ENCODE measurements around the gene MAGI3. TPM values are rescaled to one million over a fixed set of nuclear protein-coding genes. Genes with fewer than 3 reads are reported as not detected.

Gene MAGI3
- 33.1 TPM for total RNA-seq

DNA sequence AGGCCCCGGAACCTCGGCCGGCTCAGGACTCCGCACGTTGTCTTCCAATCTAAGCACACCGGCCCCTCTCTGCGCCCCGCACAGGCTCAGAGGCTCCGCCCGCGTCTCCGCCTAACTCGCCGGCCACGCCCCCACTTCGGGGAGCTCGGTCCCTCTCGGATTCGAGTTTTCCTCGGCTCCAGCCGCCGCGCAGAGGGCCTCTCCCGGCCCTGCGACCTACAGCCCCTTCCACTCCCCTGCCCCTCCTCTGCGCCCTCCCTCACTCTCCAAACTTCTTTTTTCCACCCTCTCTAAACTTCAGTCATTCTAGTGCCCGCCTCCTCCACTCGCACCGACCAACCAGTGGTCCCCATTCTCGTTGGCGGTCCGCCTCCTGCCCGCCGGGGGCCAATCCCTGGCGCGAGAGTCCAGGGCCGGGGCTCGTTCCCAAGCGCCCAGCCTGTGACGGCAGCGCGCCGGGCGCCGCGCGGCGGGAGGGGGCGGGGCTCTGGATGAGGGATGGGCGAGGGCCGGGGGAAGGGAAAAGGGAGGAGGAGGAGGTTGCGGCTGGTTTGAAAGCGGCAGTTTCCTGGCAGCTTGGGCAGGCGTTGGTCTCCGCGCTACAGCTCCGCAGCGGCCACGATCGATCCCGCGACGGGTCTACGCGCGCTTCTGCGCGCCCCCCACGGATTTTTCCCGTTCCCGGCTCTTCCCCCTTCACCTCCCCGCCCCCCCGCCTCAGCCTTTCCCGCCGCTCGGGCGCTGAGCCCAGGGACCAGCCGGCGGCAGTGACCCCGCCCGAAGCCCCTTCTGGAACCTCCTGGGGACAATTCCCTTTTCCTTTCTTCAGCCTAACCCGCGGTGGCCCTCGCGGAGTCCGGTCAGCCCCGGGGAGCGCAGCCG is at the start of gene MAGI3:
Gene MAGI3, plus strand, starts transcription at position 563 of the 882 bp plus-strand sequence. CDS start 519 bp downstream, outside the sequence.
- DNase-seq, result peak; percentile 98

GRCh38 chr1:113353580-113353979 is 36.7 kb upstream of the MAGI3 start:
- no peak for DNase-seq

DNA sequence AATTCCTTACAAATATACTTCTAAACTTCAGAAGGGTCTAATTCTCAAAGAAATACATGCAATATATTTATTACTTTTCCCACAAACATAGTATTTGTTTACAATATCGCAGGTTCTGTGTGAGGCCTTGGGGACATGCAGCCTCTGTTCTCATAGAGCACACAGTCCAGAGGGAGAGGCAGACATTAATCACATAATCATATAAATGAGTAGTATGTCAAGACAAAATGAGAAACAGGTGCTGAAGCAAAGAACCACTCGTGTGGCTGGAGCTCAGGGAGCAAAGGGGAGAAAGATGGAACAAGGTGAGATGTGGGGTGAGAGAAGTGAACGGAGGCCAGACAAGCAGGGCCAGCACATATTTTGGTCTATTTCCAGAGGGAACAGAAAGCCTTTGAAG is 26.4 kb upstream of the MAGI3 start:
- DNase-seq, result no peak

GRCh38 chr1:113369040-113369439 is 21.3 kb upstream of the MAGI3 start:
- DNase-seq, result no peak

GRCh38 chr1:113369699-113370098 is 20.6 kb upstream of the MAGI3 start:
- no peak for DNase-seq

DNA sequence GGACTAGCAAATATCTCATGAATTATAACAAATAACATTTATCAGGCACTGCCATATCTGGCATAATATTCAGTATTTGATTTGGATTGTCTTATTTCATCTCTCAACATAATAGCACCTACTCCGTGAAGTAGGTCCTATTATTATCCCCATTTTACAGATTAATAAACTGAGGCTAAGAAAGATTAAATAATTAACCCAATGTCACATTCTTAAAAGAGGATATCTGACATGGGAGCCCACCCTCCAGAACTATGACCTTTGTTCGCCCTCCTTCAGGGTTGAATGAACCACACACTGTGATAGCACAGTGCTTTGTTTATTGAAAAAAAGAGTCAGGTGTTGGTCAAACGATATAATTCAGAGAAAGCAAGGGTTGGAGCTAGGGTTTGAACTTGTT is 19.4 kb upstream of the MAGI3 start:
- no peak for DNase-seq

- no peak for DNase-seq
These were observed 17.8 kb upstream of the MAGI3 start for GRCh38 chr1:113372546-113372945.

DNA sequence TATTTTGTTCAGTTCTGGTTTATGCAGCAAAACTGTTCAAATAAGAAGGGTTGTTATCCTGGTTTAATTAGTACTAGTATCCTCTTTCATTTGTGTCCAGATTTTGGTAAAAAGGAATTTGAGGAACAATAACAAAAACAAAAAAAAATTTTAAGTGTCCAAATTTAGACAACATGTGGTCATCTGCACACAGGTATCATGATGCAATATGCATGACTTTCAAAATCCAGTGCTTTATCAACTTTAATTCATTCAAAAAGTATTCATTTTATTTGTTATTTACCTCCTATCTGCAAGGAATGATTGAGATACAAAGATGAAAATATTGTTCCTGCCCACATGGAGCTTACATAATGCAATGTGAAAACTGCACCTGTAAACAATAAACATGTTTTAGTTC is 16.7 kb upstream of the MAGI3 start:
- DNase-seq, result no peak

- no peak for DNase-seq
These were observed 14.4 kb upstream of the MAGI3 start for GRCh38 chr1:113375878-113376277.

DNA sequence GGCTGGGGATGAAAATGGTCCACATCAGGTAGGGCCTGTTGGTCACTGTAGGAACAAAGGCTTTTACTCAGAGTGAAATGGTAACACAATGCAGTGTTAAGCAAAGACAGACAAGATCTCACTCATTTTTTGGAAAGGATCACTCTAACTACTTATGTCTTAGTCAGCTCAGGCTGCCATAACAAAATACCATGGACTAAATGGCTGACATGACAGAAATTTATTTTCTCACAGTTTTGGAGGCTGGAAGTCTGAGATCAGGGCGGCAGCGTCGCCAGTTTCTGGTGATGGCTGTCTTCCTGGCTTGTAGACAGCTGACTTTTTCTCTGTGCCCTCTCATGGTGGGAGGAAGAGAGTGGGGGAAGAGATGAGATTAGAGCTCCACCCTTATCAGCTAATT is 10.2 kb upstream of the MAGI3 start:
- no peak for DNase-seq

DNA sequence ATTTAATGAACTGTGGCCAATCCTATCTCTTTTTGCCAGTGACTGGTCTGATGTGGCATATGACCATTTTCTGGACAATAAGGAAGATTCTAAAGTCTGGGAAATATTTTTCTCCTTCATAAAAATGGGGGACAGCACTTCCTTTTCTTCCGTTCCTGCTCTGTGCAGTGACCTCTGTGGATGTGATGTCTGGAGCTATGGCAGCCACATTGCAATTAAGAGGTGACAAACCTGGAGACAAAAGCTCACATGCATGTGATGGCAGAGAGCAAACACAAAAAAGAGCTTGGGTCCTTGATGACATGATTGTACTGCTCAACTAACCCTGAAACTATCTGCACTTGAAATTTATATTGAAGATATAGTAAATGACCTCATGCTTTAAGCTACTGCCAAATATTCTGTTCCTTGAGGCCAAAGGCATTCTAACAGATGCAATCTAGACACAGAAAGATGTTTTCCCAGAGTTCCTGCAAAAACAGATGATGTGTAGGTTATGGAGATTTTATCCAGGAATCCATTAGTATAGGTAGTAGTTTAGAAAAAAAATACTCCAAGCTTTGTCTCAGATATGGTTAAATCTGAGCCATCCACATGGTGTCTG is 2.2 kb upstream of the MAGI3 start:
- no peak for DNase-seq

GRCh38 chr1:113388621-113389358 is 1.5 kb upstream of the MAGI3 start:
- no peak for DNase-seq

DNA sequence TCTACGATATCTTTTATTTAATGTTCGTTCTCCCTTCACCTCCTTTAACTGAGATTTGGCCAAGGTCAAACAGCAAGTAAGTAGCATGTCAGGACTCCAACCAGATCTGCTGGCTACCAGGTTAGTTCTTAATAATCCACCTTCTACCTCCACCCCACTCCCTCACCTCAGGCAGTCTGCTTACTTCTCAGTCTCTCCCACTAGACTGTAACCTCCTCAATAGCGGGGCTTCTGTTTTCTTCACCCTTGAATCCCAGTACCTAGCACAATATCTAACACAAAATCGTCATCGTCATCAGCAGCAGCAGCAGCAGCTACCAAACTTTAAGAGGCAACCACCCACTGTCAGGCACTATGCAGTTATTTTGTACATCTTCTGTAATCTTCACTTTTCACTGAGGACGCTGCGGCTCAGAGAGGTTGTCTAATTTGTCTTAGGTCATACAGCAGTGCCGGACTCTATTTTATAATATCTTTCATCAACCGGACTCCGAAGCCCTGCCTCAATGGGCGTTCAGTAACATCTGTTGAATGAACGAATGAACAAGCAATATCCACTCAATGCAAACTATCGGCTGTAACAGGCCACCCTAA is 859 bp upstream of the MAGI3 start:
- no peak for DNase-seq

DNA sequence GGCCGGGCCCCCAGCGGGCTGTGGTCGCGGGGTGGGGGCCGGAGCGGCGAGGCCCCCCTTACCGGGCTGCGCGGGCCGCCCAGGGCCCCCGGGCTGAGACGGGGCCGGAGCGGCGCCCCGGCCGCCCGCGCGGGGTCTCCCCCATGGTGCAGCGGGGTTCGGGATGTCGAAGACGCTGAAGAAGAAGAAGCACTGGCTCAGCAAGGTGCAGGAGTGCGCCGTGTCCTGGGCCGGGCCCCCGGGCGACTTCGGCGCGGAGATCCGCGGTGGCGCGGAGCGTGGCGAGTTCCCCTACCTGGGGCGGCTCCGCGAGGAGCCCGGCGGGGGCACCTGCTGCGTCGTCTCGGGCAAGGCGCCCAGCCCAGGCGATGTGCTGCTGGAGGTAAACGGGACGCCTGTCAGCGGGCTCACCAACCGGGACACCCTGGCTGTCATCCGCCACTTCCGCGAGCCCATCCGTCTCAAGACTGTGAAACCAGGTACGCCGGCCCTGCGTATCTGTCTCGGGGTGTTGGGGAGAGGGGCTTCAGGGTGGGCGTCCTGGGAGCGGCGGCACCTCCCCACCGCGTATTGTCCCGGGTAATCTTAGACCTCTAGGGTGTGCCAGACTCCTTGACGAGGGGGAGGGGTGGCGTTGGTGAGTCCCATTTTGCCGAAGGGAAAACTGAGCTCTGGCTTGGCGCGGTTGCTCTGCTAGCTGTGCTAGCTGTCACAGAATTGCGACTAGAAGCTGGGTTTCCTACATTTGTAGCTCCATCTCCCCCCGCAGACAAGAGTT is 745 bp downstream of the MAGI3 start:
- DNase-seq, result no peak

GRCh38 chr1:113391649-113392271 is 1.4 kb downstream of the MAGI3 start:
- no peak for DNase-seq

DNA sequence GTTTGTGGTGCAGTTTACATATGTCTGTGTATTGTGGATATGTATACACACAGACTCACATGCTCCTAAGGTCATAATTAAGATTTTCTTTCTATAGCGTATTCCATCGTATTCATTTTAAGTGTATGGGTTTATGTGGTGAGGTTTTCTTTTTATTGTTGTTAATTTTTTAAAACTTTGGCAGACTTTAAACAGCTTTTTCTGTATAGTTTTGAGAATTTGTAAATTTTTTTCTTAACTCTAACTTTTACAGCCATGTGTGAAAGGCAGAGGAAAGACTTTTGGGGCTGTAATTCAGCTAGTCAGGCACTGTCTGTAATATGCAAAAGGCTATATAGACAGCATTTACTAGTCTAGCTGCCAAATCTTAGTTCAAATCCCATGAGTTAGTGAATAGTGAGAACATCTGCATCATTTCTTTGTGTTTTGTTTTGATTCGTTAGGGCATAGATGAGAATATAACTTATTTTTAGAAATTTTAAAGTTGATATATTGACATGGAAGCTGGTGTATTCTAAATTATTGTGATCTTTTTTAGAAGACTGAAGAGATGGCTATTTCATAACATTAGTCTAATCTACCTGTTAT is 2.3 kb downstream of the MAGI3 start:
- no peak for DNase-seq

GRCh38 chr1:113394043-113394862 is 3.9 kb downstream of the MAGI3 start:
- no peak for DNase-seq

DNA sequence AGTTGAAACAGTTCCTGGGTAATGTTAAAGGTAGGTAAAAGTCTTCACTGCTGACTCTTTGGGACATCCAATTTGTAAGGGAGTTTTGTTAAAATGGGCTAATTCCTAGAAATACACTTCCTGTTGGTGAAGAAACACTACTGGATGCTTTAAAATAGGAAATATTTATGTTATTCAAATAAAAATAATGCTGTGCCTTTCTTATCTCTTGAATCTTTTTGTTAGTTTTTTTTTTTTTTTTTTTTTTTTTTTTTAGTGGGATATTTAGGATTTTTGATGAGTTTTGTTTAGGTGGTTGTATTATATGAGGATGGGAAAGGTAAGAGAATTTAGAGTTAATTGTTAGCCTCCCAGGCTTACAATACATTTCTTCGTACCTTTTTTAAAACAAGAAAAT is 4.5 kb downstream of the MAGI3 start:
- DNase-seq, result no peak

DNA sequence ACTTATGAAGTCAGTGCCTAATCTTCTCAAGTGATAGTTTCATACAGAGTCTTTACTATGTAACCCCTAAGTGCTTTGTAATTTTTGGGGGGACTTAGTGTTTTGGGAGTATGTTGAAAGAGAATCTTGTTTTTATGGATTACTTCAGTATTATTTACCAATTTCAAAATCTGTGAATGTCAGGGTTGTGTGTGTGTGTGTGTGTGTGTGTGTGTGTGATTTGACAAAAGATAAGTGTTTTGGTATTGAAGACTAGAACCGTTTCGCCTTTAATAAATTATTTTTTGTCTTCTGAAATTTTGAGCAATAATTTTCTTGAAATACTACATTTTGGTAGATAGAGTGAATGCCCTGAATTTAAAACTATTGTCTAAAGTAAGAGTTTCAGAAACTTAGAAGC is 5.8 kb downstream of the MAGI3 start:
- no peak for DNase-seq

GRCh38 chr1:113396585-113396984 is 6.3 kb downstream of the MAGI3 start:
- DNase-seq, result no peak

Data from occipital lobe (tissue), 2 donors.